ENCODE measurements around the gene NEURL1B. TPM values are rescaled to one million over a fixed set of nuclear protein-coding genes. Genes with fewer than 3 reads are reported as not detected.

Gene NEURL1B
- total and polyA plus RNA-seq, 4 donors: 1.5 to 10.0 (median 5.5) TPM

DNA sequence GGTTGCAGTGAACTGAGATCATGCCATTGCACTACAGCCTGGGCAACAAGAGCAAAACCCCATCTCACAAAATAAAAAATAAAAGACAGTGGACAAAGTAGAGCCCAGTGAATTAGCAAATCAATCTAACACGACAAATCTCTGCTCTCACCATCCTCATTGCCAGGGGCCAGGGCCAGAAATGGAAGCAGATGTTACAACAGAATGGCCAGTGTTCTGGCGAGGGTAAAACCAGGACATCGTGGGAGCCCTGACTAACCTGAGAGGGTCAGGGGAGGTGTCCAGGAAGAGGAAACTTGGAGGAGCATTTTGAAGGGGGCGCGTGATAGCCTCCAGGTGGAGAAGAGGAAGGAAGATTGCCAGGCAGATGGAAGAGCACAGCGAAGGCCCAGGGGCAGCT, 58.4 kb downstream of the NEURL1B start:
- Histone ChIP-seq H3K9me3 (ENCODE audit: control insufficient read depth in 4 of 4, low read length in 3 of 4) (no peaks in the 10 kb centered on the region), H3K4me3 (ENCODE audit: low read depth in 1 of 3, low read length in 3 of 3) (no peak overlapping the region), H3K27me3 (ENCODE audit: control insufficient read depth in 4 of 4, insufficient read depth in 4 of 4, low read length in 3 of 4) (peaks cover 0 to 3% (median 0%) of the 10 kb centered on the region in 4 donors), H3K9ac (ENCODE audit: low read depth in 1 of 2, low read length in 2 of 2) (no peak overlapping the region), H3K36me3 (ENCODE audit: control insufficient read depth in 4 of 4, insufficient read depth in 3 of 4, low read depth in 1 of 4, low read length in 3 of 4) (no peaks in the 10 kb centered on the region), H3K27ac (ENCODE audit: low read depth in 1 of 2, low read length in 2 of 2) (no peak overlapping the region), H3K4me1 (ENCODE audit: control insufficient read depth in 4 of 4, insufficient read depth in 4 of 4, low read length in 3 of 4) (peaks cover 0 to 10% (median 6%) of the 10 kb centered on the region in 4 donors)
- TF ChIP-seq, protein P1, sequence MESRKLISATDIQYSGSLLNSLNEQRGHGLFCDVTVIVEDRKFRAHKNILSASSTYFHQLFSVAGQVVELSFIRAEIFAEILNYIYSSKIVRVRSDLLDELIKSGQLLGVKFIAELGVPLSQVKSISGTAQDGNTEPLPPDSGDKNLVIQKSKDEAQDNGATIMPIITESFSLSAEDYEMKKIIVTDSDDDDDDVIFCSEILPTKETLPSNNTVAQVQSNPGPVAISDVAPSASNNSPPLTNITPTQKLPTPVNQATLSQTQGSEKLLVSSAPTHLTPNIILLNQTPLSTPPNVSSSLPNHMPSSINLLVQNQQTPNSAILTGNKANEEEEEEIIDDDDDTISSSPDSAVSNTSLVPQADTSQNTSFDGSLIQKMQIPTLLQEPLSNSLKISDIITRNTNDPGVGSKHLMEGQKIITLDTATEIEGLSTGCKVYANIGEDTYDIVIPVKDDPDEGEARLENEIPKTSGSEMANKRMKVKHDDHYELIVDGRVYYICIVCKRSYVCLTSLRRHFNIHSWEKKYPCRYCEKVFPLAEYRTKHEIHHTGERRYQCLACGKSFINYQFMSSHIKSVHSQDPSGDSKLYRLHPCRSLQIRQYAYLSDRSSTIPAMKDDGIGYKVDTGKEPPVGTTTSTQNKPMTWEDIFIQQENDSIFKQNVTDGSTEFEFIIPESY (IDR thresholded peaks at IDR 0.05): no peak
- TF ChIP-seq RAD21 (IDR thresholded peaks at IDR 0.05): no peak
- 80% methylated on average over 6 of the region's 6 CpGs for WGBS
- DNase-seq (ENCODE audit: low spot score): no peak

DNA sequence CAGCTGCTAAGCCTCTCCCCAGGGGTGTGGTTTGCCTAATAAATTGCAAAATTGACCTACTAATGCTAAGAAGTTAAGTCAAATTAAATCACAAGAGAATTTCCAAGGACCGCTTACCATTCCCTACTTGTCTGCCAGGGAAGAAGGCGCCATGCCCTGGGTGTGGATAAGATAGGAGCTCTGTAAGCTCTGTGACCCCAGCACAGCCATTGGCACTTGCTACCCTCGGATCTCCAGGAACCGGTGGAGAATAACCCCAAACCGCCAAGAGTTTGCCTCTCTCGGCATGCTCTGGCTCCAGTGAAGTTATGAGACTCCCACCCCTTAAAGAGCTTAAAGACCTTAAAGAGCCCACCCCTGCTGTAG, 58.9 kb downstream of the NEURL1B start:
- whole genome bisulfite sequencing: 60% methylated on average over 6 of the region's 6 CpGs
- Histone ChIP-seq H3K9me3 (ENCODE audit: control insufficient read depth in 4 of 4, low read length in 3 of 4) (no peaks in the 10 kb centered on the region), H3K36me3 (ENCODE audit: control insufficient read depth in 4 of 4, insufficient read depth in 3 of 4, low read depth in 1 of 4, low read length in 3 of 4) (no peaks in the 10 kb centered on the region), H3K9ac (ENCODE audit: low read depth in 1 of 2, low read length in 2 of 2) (no peak overlapping the region), H3K27me3 (ENCODE audit: control insufficient read depth in 4 of 4, insufficient read depth in 4 of 4, low read length in 3 of 4) (peaks cover 0 to 3% (median 0%) of the 10 kb centered on the region in 4 donors), H3K4me1 (ENCODE audit: control insufficient read depth in 4 of 4, insufficient read depth in 4 of 4, low read length in 3 of 4) (peaks cover 0 to 10% (median 6%) of the 10 kb centered on the region in 4 donors), H3K4me3 (ENCODE audit: low read depth in 1 of 3, low read length in 3 of 3) (no peak overlapping the region), H3K27ac (ENCODE audit: low read depth in 1 of 2, low read length in 2 of 2) (no peak overlapping the region)
- no peak for TF ChIP-seq FOXA1 (IDR thresholded peaks at IDR 0.05)
- no peak for TF ChIP-seq JUND (IDR thresholded peaks at IDR 0.05)
- TF ChIP-seq CTCF (IDR thresholded peaks at IDR 0.05; ENCODE audit: low read depth, low read length, missing input control): no peak
- no peak for TF ChIP-seq MAX (IDR thresholded peaks at IDR 0.05)
- no peak for TF ChIP-seq RAD21 (IDR thresholded peaks at IDR 0.05)
- TF ChIP-seq RXRA (IDR thresholded peaks at IDR 0.05): no peak
- no peak for TF ChIP-seq TAF1 (conservative IDR thresholded peaks at IDR 0.05)
- no peak for TF ChIP-seq FOXA2 (IDR thresholded peaks at IDR 0.05)
- TF ChIP-seq REST (IDR thresholded peaks at IDR 0.05): no peak
- TF ChIP-seq SP1 (IDR thresholded peaks at IDR 0.05): no peak
- TF ChIP-seq, protein P1 (IDR thresholded peaks at IDR 0.05): no peak
- no peak for TF ChIP-seq YY1 (IDR thresholded peaks at IDR 0.05)
- no peak for TF ChIP-seq HNF4A (conservative IDR thresholded peaks at IDR 0.05)
- DNase-seq (ENCODE audit: low spot score): no peak
